ENCODE measurements around the gene RASGRF1.
A peak's percentile ranks its signal among the peaks of the same experiment; 100 is the strongest.

The RASGRF1 gene

DNA sequence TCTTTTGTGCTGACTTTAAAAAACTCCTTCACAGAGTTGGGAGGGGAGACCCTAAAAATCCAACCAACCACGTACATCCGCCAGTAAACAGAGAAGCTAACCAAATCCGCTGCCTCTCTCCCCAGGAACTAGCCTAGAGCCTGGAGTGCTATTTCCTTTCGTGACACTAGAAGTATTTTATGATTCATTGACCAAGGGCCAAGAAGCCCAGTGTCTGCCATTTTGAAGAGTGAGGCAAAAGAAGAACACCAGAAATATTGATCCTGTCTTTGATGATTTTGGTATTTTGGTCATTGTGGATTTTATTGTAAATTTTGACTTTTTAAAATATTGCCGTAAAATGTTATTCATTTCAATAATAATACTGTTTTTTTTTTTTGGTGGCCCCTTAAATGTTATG is 135.2 kb downstream of the RASGRF1 start:
- no peak for DNase-seq (ENCODE audit: low read depth)

DNA sequence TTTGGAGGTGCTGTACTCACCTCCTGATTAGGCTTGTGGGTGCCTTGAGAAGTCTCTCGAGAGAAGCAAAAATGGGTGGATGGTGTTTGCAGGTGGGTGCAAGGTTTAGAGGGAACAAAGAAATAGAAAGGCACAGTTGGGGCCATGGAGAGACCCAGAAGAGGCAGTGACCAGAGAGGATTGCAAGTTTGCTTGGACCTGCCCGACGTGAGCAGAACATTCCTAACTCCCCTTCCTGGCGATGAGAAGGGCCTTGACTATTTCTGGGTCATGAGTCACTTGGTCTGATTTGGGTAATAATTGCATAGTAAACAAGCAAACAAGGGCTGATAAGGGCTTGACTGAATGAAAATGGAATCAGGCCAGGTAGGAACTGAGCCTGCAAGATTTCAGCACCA is 138.7 kb downstream of the RASGRF1 start:
- DNase-seq (ENCODE audit: low read depth), result no peak

DNA sequence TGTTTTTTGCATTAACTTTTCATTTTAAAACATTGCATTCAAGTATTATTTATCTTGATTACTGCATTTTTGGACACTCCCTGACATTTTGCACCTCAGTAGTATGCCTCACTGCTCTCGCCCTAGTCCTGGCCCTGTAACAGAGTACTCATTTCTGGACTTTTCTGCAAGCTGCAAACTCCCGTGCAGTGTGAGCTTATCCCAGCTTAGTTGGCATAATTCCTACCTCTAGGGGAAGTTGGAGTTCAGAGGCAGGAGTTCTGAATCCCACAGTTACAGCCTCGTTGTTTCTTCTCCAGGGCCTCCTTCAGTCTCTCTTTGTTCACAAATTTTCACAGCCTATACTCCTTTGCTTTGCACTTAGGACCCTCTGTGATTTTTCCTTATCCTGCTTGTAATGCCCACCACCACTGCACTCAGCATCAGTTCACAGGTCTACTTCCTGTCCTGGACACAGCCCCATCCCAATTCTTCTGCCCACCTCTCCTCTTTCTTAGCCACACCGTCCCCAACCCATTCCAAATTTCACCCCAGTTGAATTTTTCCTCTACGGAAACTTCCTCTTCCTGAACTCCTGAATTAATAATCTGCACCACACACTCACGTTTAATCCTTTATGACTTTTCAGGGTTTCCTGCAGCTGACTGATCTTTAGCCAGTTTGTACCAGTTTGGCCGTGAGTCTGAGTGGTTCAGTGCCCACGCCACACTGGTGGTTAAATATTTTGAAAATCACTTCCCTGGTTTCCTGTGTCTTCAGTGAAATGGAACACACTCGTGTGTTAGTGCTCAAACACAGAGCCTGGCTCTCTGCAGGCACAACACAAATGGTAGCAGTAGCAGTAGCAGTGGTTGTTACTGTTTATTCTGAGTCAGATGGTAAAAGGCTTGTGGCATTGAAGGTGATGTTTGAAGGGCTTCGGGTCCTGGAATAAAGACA is 139.4 kb downstream of the RASGRF1 start:
- DNase-seq (ENCODE audit: low read depth), result no peak

DNA sequence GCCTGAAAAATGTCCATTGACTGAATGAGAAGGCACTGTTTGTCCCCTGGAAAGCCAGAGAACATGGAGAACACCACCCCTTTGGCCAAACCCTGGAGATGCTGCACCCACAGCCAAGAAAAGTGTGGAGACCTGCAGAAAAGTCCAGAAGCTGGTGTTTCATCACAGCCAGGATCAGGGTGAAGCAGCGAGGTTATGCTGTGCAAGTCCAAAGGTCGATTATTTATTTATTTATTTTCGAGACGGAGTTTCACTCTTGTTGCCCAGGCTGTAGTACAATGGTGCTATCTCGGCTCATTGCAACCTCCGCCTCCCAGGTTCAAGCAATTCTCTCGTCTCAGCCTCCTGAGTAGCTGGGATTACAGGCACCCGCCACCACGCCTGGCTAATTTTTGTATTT is 140.2 kb downstream of the RASGRF1 start:
- DNase-seq (ENCODE audit: low read depth), result no peak

DNA sequence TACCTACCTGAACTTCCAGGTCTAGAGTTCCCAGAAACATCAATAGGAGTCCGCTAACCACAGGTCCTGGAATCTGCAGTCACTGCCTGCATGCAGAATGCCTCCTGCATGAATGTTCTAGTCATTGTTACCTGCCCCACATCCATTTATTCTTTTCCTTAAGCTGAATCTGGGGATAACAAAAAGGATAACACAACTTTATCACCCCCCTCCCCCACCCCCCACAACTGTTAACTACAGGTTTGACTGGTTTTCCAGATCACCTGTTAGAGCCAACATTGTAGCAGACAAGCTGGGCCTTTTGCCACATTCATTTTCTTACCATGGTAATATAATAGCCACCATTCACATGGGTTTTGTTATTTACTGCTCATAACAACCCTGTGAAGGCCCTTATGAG is 141.1 kb downstream of the RASGRF1 start:
- no peak for DNase-seq (ENCODE audit: low read depth)

DNA sequence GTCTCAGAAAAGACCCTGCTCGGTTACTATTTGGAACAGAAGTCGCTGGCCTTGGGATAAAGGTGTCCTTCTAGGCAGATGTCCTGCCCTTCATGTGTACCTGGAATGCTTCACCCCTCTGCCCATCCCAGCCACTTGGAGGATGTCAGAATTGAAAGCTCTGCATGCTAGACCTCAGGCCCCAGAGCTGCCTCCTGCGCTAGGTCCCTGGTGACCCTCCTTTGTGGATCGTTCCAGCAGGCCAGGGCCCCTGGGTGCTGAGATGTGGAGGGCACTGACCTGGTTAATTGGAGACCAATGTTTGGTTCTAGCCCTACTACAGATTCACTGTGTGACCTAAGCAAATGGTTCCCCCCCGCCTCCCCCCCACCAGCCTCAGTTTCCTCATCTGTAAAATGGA is 143.1 kb downstream of the RASGRF1 start:
- no peak for DNase-seq (ENCODE audit: low read depth)

DNA sequence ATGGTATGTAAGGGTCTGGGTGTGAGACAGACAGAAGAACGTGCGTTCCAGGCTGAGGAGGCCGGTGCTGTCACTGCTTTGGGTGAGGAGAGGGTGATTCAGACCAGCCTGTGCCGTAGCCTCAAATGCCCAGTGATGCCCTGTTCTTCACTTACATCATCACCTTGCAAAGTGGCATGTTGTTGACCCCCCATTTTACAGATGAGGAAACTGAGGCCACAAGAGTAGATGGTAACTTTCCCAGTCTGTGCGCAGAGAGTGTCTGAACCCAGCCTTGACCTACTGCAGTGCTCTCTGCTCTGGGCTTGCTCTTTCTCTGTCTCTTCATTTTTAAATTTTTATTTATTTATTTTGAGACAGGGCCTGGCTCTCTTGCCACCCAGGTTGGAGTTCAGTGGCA is 144.1 kb downstream of the RASGRF1 start:
- DNase-seq (ENCODE audit: low read depth), result no peak

DNA sequence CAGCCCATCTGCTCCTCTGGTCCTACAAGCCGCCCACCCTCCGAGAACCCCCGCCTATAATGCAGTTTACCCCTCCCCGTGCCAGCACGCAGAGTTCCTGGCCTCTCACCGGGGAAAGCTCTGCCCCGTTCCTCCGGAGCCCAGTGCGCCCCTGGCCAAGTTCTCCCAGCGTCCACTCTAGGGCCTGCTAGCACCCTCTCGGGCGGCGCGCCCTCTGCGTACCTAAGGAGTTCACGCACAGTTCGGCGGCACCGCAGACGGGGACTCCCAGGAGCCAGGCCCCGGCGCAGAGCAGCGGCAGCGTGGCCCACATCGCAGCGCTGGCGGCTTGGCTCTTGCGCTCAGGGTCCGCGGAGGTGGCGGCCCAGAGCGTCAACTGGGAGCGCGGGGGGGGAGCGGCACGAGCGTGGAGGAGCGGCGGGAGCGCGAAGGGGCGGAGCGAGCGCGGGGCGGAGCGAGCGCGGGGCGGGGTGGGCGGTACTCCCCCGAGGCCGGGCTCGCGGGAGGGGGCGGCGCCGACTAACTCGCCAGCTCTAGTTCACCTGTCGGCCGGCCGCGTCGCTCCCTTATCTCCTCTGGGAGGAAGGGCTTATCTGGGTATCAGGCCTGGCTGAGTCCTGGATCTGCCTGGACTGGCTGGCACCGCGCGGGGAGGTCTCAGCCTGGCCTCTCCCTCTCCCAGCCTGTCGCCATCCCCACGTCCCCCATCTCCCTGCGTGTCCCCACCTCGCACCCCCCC is 145.7 kb downstream of the RASGRF1 start, which contains the start of gene CTSH:
Gene CTSH (minus strand): TSS at position 378 of the 739 bp plus-strand sequence. CDS start 65 bp downstream, at position 313.
- DNase-seq (ENCODE audit: low read depth), result peak; percentile 75

DNA sequence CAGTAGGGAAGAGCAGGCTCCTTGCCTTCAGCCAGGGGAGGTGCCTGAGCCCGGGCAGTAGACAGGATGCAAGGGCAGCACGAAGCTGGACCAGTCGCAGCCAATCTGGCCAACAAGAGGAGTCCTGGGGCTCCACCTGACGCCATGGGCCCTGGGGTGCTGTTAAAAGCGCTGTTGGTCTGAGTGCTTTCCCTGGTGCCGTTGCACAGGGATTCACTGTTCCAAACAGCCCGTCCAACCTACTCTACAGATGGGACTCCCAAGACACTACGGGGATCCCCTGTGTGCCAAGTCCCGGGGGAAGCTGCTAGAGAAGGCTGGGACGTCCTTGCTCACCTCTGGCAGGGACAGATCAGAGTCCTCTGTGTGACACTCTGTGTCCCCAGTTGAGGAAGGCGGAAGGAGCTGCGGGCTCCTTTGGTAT is 146.4 kb downstream of the RASGRF1 start:
- no peak for DNase-seq (ENCODE audit: low read depth)

DNA sequence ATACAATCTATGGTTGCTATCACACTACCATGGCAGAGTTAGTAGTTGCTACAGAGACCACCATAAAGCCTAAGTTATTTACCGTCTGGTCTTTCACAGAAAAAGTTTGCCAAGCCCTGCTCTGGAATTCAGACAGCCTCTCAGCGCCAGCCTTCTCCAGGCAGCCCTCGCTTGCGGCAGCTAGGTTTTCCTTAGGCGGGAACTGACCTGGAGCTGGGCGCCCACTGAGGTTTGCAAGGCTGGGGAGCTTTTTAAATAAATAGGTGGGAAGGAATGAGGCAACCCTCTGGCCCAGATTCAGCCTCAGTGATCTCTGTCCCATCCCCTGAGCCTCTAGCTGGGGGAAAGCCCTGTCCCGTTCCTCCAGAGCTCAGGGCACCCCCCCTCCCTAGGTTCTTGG is 146.9 kb downstream of the RASGRF1 start:
- DNase-seq (ENCODE audit: low read depth), result no peak

DNA sequence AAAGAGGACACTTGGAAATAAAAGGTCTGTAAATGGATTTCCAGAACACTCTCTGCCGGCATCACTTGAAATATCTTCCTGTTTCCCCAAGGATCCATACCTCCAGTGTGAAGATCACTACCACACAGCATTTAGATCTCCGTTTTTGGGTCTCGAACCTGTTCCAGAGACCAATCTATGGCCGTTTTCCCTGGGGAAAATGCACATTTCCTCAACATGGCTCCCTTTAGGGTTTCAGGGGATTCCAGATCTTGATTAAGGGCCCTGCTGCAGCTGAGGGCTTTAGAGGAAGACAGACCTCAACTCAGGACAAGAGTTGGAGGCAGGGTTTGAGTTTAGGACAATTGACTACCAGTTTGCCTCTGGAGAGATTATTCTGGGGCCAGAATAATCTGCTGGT is 147.8 kb downstream of the RASGRF1 start:
- DNase-seq (ENCODE audit: low read depth), result no peak

DNA sequence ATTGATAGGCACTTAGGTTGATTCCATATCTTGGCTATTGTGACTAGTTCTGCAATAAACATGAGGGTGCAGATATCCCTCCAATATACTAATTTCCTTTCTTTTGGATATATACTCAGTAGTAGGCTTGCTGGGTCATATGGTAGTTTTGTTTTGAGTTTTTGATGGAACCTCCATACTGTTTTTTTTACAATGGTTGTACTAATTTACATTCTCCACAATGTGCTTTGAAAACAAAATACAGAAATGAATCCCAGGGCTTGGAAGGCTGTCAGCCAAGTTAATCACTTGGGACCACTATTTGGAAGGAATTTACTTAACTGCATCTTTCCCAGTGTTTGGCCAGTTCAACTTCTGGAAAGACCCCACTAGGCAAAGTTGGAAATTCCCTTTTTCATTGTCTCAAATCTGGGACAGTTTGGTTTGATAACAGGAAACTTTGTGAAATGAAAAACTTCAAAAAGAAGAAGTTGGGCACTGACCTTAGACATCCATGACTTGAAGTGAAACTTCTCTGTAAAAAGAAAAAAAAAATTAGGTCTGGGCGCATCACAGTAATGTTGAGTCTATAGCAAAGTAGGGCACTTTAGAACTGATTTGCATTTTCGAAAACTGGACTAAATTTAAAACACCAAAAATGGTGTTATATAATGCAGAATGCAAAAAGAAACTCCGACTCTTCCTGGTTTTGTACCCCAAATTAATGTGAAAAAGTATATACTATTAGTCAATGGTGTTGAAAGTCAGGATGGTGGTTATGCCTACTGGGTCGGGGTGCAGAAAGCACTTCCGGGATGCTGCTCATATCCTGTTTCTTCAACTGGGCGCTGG is 151.7 kb downstream of the RASGRF1 start:
- no peak for DNase-seq (ENCODE audit: low read depth)

DNA sequence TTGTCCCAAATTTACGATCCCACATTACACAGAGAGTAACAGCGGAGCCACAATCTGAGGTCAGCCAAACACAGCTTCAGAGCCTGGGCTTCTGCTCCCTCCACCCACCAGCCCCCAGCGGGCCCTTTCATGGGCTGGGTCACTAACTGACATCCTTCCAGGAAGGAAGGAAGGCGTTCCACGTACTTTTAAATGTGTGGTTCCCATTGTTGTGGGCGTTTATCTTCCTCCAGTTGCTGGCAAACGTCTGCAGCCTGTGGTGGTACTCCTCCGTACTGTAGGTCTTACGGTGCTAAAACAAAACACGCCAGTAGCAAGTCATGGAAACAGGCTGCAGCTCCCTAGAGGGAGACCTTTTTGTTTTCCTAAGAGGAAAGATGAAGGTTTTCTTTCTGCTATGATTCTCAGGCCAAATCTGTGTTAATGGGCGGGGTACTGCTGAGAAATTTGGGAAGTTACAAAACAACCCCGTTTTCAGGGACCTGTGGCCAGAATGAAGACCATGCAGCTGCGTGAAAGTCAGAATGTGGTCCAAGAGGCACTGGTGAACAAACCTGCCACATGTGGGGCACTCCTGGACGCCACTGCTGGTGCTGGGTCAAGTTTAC is 153.3 kb downstream of the RASGRF1 start:
- DNase-seq (ENCODE audit: low read depth), result no peak

DNA sequence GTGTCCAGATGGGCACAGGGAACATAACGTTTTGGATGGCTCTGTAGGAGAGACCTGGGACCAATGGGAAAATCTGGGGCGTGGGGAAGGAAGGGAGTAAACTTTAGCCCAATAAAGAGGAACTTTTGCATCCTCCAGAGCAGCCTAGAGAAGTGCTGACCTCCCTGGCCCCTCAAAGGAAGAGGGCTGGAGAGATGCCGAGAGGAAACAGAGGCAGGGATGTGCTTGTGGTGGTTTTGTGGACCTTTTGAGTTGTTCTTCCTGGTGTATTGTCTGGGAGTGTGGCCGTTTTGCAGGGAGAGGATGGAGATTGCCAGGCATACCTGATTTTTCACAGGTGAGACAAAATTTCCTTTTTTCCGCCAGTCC is 155.9 kb downstream of the RASGRF1 start:
- no peak for DNase-seq (ENCODE audit: low read depth)

DNA sequence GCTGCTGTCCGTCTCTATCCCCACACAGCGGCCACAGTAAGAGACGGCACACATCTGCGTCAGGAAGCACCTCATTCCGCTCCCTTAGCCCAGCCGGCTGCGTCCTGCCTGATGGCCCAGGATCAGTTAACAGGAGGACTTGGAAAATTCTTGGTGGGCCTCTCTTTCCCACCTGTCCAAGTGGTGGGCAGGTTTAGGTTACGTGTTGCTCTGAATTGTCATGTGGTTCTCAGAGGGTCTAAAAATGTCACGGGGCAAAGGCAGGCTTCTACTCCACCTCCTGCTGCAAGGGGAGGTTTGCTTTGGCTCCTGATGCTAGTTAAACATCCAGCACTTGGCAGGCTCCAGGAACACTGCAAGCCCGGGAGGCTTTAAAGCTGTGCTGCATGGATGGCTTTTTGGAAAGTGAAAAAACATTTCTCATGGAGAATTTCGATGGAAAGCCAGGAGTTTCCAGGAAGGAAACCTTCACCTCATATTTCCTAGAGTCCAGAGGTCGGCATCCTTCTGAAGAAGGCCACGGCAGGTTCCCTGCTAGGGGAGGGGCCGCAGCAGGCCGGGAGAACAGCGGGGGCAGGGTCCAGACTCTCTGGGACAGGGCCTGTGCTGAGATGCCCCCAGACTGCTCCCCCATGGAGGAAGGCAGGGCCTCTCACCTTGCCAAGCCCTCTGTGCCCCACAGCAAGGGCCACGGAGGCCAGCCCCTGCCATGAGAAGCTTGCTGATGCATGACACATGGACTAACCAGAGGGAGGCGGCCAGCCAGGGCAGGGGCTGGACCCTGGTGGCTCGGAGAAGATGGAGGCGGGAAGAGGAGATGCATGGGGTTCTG is 156.5 kb downstream of the RASGRF1 start:
- no peak for DNase-seq (ENCODE audit: low read depth)

DNA sequence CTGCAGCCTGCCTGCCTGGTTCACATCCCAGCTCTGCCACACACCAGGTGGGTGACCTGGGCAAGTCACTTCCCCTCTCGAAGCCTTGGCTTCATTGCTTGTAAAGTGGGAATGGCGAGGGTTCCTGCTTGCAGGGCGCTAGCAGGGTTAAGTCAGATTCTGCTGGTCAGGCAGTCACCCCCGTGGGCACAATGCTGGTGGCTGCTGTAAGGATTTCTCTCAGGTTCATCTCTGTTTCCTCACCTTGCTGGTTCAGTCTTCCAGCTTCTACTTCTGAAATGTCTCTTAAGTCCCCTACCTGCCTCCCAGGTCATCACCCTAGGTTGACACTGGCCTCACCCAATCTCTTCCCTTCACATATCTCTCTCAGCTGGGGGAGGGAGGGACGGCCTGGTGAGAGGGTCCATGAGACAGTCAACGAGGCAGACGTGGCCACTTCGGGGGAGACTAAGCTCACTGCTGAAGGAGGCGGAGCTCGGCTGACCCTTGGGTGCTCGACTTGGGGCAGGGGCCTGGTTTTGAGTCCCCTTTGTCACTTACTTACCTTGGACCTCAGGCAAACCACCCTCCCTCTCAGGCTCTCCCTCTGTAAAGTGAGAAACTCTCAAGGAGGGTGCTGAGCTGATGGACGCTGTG is 157.3 kb downstream of the RASGRF1 start:
- DNase-seq (ENCODE audit: low read depth), result no peak

DNA sequence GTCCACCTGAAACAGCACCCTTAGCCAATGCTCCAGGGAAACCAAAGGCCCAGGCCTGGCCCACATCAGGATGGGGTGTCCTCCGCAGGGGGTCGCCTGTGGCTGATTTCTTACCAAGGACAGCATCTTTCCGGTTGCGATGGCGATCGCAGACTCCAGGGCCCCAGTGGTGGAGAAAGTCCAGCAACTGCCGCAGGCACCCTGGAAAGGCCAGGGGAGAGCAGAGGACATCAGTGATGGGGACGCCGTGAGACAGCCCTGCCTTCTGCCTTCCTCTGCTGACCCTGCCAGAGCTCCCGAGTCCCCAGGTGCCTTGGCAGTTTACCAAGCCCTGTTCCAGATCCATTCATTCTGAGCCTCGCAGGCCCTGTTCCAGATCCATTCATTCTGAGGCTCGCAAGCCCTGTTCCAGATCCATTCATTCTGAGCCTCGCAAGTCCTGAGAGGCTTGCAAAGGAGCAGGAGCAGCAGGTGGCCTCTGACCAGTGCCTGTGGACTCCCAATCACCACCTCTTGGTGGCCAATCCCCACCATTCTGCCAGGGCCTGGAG is 158.2 kb downstream of the RASGRF1 start:
- no peak for DNase-seq (ENCODE audit: low read depth)

DNA sequence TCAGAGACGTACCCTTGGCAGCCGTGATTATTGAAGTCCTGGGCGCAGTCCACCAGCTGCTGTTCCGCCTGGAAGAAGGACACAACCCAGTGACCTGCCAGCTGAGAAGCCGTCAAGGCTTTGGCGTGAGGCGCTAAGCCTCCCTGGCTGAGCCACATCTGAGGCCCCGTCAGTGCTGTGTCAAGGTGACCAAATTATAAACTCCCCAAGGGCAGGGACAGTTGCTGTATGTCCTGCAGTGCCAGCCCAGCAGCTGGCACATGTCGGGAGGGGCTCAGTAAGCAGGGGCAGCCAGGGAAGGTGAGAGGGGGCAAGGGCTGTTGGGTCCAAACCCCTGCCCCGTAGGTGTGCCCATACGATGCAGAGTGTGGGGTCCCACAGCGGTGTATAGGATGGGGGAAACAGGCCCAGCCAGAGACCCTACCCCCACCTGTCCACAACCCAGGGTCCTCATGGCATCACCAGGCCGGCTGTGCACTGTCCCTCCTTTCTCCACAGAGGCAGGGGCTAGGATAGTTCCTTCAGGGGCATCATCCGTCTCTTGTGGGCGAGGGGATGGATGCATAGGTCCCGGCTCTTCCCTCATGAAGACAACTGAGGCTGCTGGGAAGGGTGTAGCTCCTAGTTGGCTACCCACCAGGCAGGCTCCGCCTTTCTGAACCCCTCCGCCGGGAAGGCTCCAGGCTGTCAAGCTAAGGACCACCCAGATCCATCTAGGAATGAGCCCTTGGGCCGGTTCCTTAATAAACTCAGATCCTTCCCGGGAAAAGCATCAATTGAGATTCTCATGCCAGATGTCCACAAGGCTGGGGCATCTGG is 158.9 kb downstream of the RASGRF1 start:
- no peak for DNase-seq (ENCODE audit: low read depth)
